ENCODE results near the gene IRX4. TPM values are rescaled to one million over a fixed set of nuclear protein-coding genes. Genes with fewer than 3 reads are reported as not detected.

IRX4 gene
- total and polyA plus RNA-seq, 2 donors (not counting 3 experiments of a cell fraction or from before 2014, with no cell fraction given), result not detected

DNA sequence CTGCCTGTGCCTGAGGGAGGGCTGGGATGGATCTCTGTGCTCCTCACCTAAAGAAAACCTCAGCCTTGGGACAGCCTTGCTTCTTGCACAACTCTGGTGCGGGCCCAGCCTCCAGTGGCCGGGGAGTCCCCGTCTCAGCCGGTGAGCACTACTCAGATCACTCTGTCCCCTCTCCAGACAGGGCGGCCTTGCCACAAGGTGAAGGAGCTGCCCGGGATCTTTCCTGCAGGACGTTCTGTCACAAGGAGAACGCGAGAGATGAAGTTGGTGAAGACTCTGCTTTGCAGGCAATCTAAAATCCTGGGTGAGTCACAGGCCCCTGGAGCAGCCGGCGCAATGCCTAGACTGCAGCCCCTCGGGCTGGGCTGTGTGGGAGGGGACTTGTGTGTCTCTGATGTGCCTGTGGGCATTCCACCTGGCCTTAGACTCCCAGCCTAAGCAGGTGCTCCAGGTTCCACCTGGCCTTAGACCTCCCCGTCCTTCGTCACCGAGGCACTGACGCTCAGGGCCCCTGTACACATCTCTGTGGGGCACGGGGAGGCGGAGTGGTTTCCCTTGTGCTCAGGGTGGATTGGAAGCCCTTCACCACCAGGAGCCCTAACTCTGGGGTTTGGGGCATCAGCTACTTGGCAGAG is 15.2 kb upstream of the IRX4 start:
- FAIRE-seq, result no peak
- no peak overlapping the region for H3K4me2 ChIP-seq (ENCODE audit: insufficient read depth, low read length)
- H4K20me1 ChIP-seq (replicated peaks; ENCODE audit: control insufficient read depth, extremely low read depth, insufficient read depth, low read length), result no peaks in the 10 kb centered on the region
- no peaks in the 10 kb centered on the region for H3K79me2 ChIP-seq (ENCODE audit: control insufficient read depth, insufficient read depth, low read length)
- no peak overlapping the region for H2AFZ ChIP-seq (ENCODE audit: low read depth, low read length)
- H3K27ac ChIP-seq (ENCODE audit: insufficient read depth, low read depth, low read length), result no peak overlapping the region
- H3K9me1 ChIP-seq (replicated peaks; ENCODE audit: control insufficient read depth, extremely low read depth, insufficient read depth, low read length), result no peaks in the 10 kb centered on the region
- dilution Hi-C loops (cut with MboI; ENCODE audit: extremely low pct_ligation_motif_present, low sequenced_read_pairs) (no loop called here), intact Hi-C loops (cut with micrococcal nuclease) (no loop called here)
- CTCF ChIA-PET, result no interaction called here
- no peaks in the 10 kb centered on the region for H3K9me3 ChIP-seq (replicated peaks; ENCODE audit: control insufficient read depth, insufficient read depth, low read length)
- no peaks in the 10 kb centered on the region for H3K27me3 ChIP-seq (ENCODE audit: control insufficient read depth in 2 of 2, insufficient read depth in 2 of 2, low read length in 2 of 2)
- POLR2A ChIA-PET, result no interaction called here
- no peaks in the 10 kb centered on the region for H3K4me1 ChIP-seq (ENCODE audit: control insufficient read depth, extremely low read depth, insufficient read depth, low read length)
- no peak for TF ChIP-seq FOS (IDR thresholded peaks at IDR 0.05; ENCODE audit: borderline replicate concordance, insufficient read depth, low read length)
- no peak for TF ChIP-seq JUN (IDR thresholded peaks at IDR 0.05; ENCODE audit: borderline replicate concordance, insufficient read depth, insufficient read length, low read depth)
- TF ChIP-seq POLR2A (IDR thresholded peaks at IDR 0.05; ENCODE audit: low read depth, low read length), result no peak
- TF ChIP-seq, protein P1, sequence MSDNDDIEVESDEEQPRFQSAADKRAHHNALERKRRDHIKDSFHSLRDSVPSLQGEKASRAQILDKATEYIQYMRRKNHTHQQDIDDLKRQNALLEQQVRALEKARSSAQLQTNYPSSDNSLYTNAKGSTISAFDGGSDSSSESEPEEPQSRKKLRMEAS (IDR thresholded peaks at IDR 0.05; ENCODE audit: insufficient read depth, insufficient read length), result no peak
- TF ChIP-seq POLR2AphosphoS5 (IDR thresholded peaks at IDR 0.05; ENCODE audit: insufficient read depth, low read depth, low read length), result no peak
- no peak for TF ChIP-seq EZH2 (IDR thresholded peaks at IDR 0.05; ENCODE audit: borderline replicate concordance, low read depth, low read length, severe bottlenecking)
- TF ChIP-seq, protein P2, sequence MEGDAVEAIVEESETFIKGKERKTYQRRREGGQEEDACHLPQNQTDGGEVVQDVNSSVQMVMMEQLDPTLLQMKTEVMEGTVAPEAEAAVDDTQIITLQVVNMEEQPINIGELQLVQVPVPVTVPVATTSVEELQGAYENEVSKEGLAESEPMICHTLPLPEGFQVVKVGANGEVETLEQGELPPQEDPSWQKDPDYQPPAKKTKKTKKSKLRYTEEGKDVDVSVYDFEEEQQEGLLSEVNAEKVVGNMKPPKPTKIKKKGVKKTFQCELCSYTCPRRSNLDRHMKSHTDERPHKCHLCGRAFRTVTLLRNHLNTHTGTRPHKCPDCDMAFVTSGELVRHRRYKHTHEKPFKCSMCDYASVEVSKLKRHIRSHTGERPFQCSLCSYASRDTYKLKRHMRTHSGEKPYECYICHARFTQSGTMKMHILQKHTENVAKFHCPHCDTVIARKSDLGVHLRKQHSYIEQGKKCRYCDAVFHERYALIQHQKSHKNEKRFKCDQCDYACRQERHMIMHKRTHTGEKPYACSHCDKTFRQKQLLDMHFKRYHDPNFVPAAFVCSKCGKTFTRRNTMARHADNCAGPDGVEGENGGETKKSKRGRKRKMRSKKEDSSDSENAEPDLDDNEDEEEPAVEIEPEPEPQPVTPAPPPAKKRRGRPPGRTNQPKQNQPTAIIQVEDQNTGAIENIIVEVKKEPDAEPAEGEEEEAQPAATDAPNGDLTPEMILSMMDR (IDR thresholded peaks at IDR 0.05; ENCODE audit: extremely low read depth in 1 of 2, insufficient read depth in 1 of 2, low read depth in 1 of 2, low read length in 2 of 2), result no peak
- no peak for TF ChIP-seq MYC (IDR thresholded peaks at IDR 0.05; ENCODE audit: low read depth, low read length)
- no peak for TF ChIP-seq GATA2 (IDR thresholded peaks at IDR 0.05; ENCODE audit: insufficient read depth, insufficient read length, low read depth, low read length)
- BruUV-seq (replicated peaks), result no TSS peak
- H3K4me3 ChIP-seq (replicated peaks in 1 of 3; ENCODE audit: insufficient read depth in 1 of 3, low read depth in 1 of 3, low read length in 3 of 3), result no peak overlapping the region
- no peaks in the 10 kb centered on the region for H3K36me3 ChIP-seq (ENCODE audit: control insufficient read depth in 2 of 2, extremely low read depth in 1 of 2, insufficient read depth in 2 of 2, low read length in 2 of 2)
- no peak for DNase-seq (ENCODE audit: low read depth, low spot score)
- H3K9ac ChIP-seq (replicated peaks; ENCODE audit: extremely low read depth, insufficient read depth, low read length), result no peak overlapping the region
